NCI-H526 treated with DMSO at 0.1 percent for 48 hours (cell line): Measurements from ENCODE around the gene TPTE.
"Not testable (repeated sequence)": the region's sequence is repeated elsewhere in the genome, so short reads cannot be mapped to it uniquely, and the experiment has no call there.

Source experiments
- DNase-seq: peaks from one replicate; lab custom pipeline; 2025; lab: John Stamatoyannopoulos, UW

TPTE gene

GRCh38 chr21:10617133-10617752, 95.9 kb downstream of the TPTE start:
- not testable (repeated sequence) for DNase-seq

- DNase-seq, result no peak
These were observed 106.0 kb downstream of the TPTE start for GRCh38 chr21:10627316-10627863.

- DNase-seq, result not testable (repeated sequence)
These were observed 107.9 kb downstream of the TPTE start for GRCh38 chr21:10629239-10629638.

- DNase-seq, result not testable (repeated sequence)
These were observed 109.4 kb downstream of the TPTE start for GRCh38 chr21:10630829-10631228.

GRCh38 chr21:10631316-10631715, 109.9 kb downstream of the TPTE start:
- not testable (repeated sequence) for DNase-seq

GRCh38 chr21:10638144-10638543, 116.8 kb downstream of the TPTE start:
- DNase-seq, result not testable (repeated sequence)

GRCh38 chr21:10639123-10639522, 117.7 kb downstream of the TPTE start:
- DNase-seq, result no peak

GRCh38 chr21:10639746-10640145, 118.4 kb downstream of the TPTE start:
- not testable (repeated sequence) for DNase-seq

GRCh38 chr21:10640446-10640845, 119.1 kb downstream of the TPTE start:
- DNase-seq, result no peak

- DNase-seq, result no peak
These were observed 119.7 kb downstream of the TPTE start for GRCh38 chr21:10641107-10641506.

- not testable (repeated sequence) for DNase-seq
These were observed 124.3 kb downstream of the TPTE start for GRCh38 chr21:10645667-10646066.

- not testable (repeated sequence) for DNase-seq
These were observed 128.2 kb downstream of the TPTE start for GRCh38 chr21:10649350-10650149.

- not testable (repeated sequence) for DNase-seq
These were observed 128.9 kb downstream of the TPTE start for GRCh38 chr21:10650297-10650696.
